Erythroblast (primary cell): ENCODE results near the gene GPR87.

Experiments used
- DNase-seq, 2 experiments: peaks; one replicate each; lab custom pipeline; 2025; lab: John Stamatoyannopoulos, UW
- GATA1 ChIP-seq: IDR thresholded peaks from 2 replicates; pipeline ENCODE4 v1.6.1; 2011; ENCODE audit warnings: low read depth, mild to moderate bottlenecking, control low read depth, low read length, moderate library complexity
- POLR2A ChIP-seq: IDR thresholded peaks from 2 replicates; pipeline ENCODE4 v1.6.1; 2011; ENCODE audit warnings: mild to moderate bottlenecking, low read length

The GPR87 gene

DNA sequence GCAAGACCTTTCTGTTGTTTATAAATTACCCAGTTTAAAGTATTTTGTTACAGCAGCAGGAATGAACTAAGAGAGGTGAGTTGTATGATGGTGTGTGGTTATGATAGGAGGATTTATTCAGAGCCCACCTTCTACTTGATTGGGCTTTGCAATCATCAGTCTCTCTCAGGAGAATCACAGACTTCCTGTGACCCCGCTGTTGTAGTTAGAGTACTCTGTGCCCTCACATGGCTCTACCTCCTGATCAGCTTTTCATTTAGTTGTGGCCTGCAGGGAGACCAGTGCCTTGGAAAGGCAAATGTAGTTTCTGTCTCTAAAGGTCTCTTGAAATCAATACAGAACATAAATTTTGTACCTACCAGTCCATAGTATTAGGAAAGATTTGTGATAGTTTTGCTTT is 30.7 kb downstream of the GPR87 start:
- DNase-seq = no peak

DNA sequence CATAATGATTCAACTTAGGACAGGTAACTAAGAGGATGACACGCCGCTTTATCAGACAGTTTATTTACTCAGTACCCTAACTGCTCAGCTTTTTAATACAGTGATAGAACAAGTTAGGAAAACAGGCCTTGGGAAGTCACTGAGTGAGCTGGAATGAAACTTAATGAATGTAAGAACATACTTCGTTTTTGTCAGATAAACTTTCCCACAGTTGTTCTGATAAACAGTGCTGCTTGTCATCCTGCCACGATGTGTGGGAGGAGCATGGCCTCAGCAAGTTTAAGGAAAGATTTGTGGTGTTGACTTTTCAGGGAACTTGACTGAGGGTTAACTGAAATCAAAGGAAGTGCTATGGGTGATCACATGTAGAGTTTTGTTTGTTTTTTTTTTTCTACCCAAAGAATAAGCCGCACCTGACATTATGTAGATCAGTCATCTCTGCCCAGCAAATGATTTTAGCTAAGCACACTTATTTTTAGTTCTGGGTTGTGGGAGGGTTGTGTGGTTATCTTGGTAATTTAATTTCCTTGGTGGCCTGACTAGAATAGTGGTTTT is 32.6 kb downstream of the GPR87 start:
- TF ChIP-seq GATA1 = no peak
- TF ChIP-seq POLR2A = no peak
- peak; percentile 12 to 13 for DNase-seq

More for the DNA sequence above, 30.7 kb downstream of the GPR87 start:
- TF ChIP-seq POLR2A = no peak
- TF ChIP-seq GATA1 = no peak

DNA sequence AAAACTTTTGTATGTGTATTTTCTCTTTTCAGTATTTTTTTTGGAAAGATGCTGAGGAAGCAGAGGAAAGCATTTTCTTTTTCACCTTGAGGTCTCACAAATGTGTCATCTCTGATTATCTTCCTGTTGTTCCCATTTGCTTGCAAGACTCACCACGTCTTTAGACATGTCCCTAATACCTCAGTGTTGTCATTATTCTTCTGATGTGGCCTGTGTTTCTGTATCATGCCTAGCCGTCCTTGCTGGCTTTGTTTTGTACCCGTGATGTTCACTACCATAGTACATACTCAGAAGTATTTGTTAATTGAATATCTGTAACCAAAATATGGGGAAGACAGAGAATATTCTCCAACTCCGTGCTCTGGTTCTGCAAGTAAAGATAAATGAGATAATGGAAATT is 33.2 kb downstream of the GPR87 start:
- TF ChIP-seq POLR2A (no peak), GATA1 (no peak)
- no peak for DNase-seq

DNA sequence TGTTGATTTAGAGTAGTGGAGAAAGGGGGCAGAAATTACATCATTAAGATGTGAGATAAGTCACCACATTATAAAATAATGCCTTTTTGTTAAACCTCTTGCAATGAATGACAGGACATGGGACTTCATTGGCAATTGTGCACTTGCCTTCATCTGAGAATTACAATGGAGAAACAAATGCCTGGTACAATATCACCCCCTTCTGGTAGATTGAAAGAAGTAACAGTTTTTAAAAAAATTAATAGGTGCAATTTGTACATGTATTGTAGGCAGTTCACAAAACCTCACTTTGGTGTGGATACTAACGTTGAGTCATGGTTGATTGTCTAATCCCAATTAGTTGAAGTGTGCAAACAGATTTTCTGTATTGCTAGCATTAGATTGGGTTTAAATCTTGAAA is 33.7 kb downstream of the GPR87 start:
- DNase-seq = peak; percentile 60 to 68
- TF ChIP-seq POLR2A (no peak), GATA1 (no peak)

DNA sequence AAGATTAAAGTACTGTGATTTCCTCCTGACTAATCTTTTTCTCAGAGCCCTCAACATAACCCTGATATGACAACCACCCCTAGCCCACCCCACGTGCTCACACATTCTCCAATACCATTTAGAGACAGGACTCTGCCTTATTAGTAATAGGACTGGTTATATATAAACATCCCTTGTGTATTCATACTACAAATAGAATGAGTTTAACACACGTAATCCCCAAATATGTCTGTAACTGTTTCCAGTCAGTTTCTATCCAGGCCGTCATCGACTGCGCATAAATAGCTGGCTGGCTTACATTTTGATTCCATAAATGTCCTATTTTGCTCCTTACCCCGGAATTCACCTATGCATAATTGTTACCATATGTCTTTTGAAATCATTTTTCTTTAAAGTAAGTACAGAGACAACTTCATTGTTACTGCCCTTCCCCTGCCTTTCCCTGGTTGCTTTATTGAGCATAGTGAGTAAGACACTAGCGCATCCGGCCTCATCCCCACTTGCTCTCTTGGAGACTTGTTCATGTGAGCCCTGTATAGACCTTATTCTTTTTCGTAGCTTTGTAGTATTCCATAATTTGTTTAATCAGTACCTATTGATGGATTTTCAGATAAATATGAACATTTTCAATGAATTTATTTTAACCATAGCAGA is 34.8 kb downstream of the GPR87 start:
- TF ChIP-seq GATA1 (no peak), POLR2A (no peak)
- DNase-seq = no peak

DNA sequence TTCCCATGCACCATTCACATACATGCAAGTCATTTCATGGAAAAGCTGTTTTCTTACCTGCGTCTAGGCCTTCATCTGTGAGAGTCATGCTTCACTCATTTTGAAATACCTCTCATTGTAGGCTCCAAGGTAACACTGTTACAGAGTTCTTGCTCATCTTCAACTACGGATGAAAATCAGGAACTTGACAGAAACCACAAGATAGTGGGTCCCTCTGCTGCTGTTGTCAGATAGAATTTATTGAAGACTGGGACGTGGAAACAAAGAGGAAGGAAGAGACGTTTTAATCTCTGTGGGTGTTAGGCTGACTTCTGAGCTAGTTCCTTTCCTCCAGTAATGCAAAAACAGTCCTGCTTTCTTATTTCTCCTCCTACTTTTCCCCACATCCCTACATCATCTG is 38.4 kb downstream of the GPR87 start, which contains the start of gene P2RY14:
Gene P2RY14 (minus strand): TSS at position 313 of the 400 bp plus-strand sequence. CDS start 64,226 bp downstream, outside the sequence.
- DNase-seq = no peak
- TF ChIP-seq GATA1 (no peak), POLR2A (no peak)

DNA sequence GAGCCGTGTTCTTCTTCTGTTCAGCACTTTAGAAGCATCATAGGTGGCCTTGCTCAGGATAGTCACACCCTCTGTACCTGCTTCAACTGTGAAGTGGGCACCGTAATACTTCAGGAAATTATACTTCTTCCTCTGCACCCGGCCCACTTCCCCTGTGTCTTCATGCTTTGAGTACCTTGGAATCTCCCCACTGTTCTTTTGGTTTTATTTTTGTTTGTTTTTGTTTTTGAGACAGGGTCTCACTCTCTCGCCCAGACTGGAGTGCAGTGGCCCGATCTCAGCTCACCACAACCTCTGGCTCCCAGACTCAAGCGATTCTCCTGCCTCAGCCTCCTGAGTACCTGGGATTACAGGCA is 40.0 kb downstream of the GPR87 start:
- no peak for DNase-seq
- TF ChIP-seq GATA1 = no peak
- no peak for TF ChIP-seq POLR2A

DNA sequence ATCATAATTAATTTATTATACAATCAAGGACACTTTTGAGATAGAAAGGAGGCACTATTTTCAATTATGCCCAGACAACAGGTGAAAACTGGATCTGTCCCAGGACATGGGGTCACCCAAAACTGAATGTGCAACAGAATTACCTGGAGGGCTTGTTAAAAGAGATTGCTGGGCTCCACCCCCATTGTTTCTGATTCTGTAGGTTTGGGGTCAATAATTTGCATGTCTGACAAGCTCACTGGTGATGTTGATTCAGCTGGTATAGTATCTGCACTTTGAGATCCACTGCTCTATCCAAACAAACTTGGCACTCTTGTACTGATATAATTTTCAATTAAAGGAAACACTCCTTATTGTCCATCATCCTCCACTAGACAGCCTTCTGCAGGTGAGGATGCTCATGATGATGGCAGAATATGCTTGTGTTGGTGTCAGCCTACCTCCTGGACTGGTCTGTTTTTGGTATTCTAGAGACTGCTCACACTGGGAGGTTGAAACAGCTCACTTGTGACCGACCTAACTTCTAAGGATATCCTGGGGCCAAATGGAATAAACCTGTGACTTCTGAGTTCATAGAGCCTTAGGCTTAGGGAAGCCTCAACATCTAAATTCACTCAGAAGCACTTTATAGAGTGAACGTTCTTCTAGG is 40.5 kb downstream of the GPR87 start:
- DNase-seq = no peak
- TF ChIP-seq GATA1 = no peak
- TF ChIP-seq POLR2A = no peak

DNA sequence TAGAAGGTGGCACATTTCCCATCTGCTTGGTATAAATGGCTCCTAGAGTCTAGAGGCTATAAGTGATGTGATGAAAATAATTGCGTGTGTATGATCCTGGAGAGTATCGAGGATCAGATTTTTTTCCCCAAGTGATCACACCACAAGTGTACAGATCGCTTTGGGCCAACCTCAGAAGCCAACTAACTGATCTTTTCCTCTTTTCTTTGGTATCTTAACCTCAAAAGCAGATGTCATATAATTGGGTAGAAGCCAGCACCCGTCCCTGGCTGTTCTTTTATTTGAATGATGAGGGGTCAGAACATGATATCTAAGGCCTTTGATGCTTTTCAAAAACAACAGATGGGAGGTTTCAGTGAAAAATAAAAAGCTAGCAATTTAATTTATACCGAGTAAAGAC is 41.5 kb downstream of the GPR87 start:
- DNase-seq = no peak
- TF ChIP-seq GATA1 = no peak
- TF ChIP-seq POLR2A = no peak

DNA sequence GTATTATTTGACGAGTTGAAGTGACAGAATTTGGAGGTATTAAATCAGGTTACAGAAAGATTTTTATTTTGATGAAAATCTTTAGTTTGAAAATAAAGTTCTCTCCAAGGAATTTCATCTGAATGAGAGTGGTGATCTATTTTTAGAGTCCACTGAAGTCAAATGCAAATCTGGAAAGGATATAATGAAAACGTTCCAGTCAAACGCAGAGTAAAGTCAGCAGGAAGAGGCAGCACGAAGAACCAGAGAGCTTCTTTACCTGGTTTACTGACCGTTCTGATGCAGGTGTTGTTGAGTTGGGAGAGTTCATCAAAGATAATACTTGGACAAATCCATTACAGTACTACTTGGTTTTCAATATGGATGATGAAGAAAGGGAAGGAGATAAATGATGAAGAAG is 47.0 kb downstream of the GPR87 start:
- TF ChIP-seq GATA1 (no peak), POLR2A (no peak)
- no peak for DNase-seq

DNA sequence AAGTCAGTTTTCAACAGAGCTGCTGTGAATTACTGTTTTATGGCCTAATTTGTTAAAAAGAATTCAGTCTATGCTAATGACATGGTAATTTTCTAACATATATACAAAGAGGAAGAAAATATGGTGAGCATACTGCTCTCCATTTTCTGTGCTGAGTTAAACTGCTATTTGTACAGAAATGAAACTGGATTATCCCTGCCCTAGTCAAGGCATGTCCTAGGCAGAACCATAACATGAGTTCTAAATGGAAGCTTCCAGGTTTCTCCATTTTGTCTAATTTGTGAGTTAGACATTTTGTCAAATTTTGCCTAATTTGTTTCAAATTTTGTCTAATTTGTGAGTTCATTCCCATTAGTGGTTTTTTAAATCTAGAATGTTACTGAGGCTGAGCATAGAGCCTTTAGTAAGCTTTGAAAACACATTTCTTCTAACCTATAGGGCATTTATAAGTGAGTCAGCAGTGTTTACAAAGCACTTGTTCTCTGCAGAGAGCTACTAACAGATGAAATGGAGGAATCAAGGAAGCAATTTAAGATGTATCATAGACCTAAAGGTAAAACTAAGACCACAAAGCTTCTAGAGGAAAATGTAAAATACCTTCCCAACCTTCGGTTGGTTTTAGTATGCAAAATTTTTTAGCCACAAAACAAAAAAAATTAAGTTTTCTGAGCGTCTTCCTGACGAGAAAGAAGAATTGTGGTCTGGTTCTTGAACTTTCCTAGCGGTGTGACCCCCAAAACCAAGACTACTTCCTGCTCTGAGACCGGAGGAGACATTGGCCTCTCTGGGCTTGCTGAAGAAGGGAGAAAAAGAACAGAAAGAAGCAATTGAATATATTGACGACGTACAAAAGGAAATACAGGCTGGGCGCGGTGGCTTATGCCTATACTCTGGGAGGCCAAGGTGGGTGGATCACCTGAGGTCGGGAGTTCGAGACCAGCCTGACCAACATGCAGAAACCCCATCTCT is 48.1 kb downstream of the GPR87 start:
- DNase-seq = no peak

DNA sequence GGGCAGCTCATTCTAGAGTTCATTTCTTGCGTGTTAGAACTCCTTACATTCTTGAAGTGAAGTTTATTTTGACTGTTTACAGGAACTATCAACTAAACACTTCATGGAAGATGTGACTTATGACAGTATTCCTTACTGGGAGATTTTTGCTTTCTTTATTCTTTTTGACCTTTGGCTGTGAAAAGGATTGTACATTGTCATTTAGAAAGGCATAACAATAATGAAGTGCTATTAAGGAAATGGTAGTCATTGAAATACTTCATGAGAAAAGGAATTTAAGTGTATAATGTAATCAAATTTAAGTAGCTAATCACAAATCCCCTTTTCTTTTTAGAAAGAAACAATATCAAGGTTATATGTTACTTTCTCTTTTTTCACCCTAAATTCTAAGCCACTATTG is 49.6 kb downstream of the GPR87 start:
- no peak for DNase-seq
- TF ChIP-seq POLR2A (no peak), GATA1 (no peak)

More for the DNA sequence above, 48.1 kb downstream of the GPR87 start:
- no peak for TF ChIP-seq GATA1
- TF ChIP-seq POLR2A = no peak

DNA sequence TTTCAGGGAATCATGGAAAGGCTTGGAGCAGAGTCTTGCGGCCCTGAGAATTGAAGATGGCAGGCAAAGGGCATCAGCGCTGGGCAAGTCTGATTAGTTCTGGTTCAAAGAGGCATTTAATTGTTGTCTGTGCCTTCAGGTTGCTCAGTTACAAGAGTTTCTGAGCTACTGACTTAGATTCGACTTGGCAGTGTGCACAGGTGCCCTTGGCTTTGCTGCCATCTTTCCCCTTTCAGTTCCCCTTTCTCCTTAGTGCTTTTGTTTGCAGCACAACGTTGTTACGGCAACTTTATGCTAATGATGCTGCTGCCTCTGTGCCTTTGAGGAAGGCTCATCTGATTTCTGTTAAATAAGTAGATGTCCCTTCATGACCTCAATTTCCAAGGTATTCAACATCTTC is 50.8 kb downstream of the GPR87 start:
- no peak for DNase-seq
- TF ChIP-seq GATA1 = no peak
- TF ChIP-seq POLR2A = no peak
